Skin epidermis (tissue), 12 donors: ENCODE data around the gene DTNB.
A peak's percentile ranks its signal among the peaks of the same experiment; 100 is the strongest.

Experiments used
- H3K27ac ChIP-seq, 21 experiments: fragments of 200-600 bp; sonication (generic) in 11 of 21; one replicate each; pipeline ENCODE4 v1.5.0; 2020; ENCODE audit warnings: mild to moderate bottlenecking in 3 of 21, inconsistent platforms in 2 of 21, moderate library complexity in 2 of 21
- H3K4me3 ChIP-seq, 7 experiments: fragments of 200-600 bp; sonication (generic) in 2 of 7; one replicate each; pipeline ENCODE4 v1.5.0; 2020; ENCODE audit warnings: inconsistent platforms in 2 of 7, mild to moderate bottlenecking in 2 of 7, moderate library complexity in 1 of 7

The DTNB gene

DNA sequence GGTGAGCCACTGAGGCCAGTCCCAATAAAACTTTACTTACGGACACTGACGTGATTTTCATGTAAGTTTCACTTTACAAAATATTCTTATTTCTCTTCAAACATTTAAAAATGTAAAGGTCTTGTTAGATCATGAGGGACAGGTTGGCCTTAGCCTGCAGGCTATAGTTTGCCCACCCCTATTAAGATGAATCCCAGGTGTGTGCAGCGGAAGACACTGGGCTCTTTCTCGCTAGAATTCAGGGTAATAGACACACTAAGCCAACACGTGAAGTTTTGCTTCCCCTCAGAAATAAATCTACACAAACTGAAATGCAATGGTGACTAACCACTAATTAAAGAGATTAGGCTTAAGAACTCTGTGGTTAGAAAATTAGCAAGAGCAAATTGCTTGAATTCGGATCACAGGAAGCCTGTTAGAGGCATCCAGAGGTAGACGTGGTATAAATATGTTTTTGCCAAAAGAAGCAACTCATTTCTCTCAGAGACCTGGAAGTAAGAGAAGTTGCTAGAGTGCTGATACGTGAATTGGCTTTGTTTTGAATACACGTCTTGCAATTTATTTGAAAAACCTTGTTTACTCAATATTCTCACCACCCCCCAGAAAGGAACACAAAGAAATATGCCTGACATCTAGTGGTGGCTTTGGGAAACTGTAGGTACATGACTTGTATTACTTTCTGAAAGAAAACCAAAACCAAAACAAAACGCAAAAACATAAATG lies 151.6 kb downstream of the DTNB start:
- H3K4me3 ChIP-seq = no peak overlapping the region
- H3K27ac ChIP-seq = peak overlapping the region in 2 of 21 experiments; percentile 43 to 59

DNA sequence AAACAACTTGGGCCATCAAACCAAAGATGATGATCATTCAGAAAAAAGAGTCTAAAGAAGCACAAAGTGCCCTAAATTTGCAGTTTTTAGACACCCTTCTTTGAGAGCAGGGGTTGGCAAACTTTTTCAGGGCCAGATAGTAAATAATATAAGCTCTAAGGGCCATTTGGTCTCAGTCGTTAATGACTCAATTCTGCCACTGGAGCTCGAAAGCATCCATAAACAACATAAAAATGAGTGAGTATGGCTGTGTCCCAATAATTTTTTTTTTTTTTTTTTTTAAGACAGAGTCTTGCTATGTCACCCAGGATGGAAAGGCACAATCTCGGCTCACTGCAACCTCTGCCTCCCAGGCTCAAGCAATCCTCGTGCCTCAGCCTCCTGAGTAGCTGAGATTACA lies 152.3 kb downstream of the DTNB start:
- no peak overlapping the region for H3K27ac ChIP-seq
- H3K4me3 ChIP-seq = no peak overlapping the region

DNA sequence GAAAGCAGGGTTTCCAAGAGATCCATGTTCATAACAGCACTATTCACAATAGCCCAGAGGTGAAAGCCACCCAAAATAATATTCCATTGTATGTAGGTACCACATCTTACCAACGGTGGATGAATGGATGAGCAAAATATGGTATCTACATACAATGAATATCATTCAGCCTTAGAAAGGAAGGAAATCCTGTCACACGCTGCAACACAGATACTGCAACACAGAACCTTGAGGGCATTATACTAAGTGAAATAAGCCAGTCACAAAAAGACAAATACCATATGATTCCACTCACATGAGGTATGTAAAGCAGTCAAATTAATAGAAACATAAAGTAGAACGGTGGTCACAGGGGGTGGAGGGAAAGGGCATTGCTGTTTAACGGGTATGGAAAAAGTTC lies 155.7 kb downstream of the DTNB start:
- H3K4me3 ChIP-seq = no peak overlapping the region
- peak overlapping the region in 1 of 21 experiments; percentile 7 for H3K27ac ChIP-seq

DNA sequence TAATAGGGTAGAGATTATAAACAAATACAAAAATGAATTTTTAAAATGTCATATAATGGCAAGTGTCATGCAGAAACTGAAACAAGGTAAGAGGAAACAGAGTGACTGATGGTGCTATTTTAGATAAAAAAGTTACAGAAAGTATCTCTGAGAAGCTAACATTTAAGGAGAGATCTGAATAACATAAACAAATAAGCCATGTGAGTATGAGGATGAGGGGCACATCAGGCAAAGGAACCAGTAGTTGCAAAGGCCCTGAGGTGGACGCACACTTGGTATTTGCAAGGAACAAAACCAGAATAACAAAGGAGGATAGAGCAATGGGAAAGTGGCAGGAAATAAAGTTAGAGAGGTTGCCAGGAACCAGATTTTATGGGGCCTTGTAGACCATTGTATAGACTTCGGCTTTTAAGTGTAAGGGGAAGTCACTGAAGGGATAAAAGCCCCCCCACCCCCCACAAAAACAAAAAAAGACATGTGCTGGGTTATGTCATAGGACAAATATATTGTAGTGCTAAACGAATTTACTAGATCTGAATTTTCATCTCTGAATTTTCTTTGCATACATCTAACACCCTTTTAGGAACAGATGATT lies 159.2 kb downstream of the DTNB start:
- Histone ChIP-seq H3K4me3 (no peak overlapping the region), H3K27ac (no peak overlapping the region)

DNA sequence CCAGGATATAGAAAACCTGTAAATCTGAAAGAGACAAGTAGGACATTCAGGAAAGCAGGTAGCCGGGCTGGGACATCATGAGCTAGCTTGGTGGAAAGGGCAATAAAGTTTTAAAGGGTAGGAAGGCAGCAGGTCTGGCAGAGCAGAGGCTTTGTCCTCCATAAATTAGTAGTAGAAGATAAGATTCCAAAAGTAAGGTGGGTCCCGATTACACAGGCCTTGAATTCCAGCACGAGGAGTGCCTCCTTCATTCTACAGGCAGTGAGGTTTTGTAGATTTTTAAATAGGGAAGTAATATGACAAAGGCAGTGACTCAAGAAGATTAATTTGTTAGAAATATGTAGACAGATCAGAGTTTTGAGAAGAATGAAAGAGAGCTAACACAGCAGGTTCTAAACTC lies 160.7 kb downstream of the DTNB start:
- no peak overlapping the region for H3K4me3 ChIP-seq
- H3K27ac ChIP-seq = no peak overlapping the region

DNA sequence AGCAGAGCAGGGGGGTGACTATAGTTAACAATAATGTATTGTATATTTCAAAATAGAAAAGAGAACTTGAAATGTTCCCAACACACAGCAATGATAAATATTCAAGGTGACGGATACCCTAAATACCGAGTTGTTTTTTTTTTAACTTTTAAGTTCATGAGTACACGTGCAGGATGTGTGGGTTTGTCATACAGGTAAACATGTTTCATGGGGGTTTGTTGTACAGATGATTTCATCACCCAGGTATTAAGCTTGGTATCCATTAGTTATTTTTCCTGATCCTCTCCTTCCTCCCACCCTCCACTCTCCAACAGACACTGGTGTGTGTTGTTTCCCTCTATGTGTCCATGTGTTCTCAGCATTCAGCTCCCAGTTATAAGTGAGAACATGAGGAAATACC lies 167.2 kb downstream of the DTNB start:
- Histone ChIP-seq H3K4me3 (no peak overlapping the region), H3K27ac (no peak overlapping the region)

DNA sequence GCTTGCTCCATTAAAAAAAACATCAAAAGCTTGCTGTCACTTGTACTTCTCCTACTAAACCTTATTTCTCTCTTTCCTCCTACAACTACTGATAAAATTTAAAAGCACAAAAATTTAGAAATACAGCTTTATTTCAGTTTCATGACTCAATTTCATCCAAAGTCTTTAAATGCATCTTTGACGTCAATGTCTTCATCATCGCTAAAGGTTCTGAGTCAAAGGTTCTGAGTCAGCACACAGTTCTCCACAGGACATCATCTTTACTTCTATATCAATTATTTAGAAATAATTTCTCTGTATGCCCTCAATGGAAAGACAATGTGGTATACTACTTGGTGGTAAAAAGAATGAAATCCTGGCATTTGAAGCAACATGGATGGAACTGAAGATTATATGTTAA lies 167.8 kb downstream of the DTNB start:
- no peak overlapping the region for H3K4me3 ChIP-seq
- no peak overlapping the region for H3K27ac ChIP-seq

DNA sequence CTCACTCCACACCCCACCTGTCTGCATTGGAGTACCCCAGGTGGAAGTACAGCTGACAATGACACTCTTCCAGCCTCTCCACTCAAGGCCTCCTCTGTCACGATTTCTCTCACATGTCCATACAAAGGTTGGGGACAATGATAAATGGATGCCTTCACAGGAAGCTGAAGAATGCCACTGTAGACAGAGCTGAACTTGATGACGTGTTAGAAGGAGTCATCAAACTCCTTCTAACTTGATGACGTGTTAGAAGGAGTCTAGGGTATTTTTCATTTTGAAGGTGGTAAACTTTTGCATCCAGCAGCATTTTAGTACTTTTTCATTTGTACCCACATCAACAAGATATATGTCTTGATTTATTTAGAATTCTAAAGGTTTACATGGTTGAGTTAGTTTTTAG lies 168.2 kb downstream of the DTNB start:
- Histone ChIP-seq H3K4me3 (no peak overlapping the region), H3K27ac (no peak overlapping the region)

DNA sequence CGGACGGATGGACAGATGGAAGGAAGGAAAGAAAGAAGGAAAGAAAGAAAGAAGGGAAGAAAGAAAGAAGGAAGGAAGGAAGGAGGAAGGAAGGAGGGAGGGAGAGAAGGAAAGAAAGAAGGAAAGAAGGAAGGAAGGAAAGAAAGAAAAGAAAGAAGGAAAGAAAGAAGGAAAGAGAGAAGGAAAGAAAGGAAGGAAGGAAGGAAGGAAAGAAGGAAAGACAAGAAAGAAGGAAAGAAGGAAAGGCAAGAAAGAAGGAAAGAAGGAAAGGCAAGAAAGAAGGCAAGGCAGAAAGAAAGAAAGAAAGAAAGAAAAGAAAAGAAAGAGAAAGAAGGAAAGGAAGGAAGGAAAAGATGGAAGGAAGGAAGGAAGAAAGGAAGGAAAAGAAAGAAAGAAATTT lies 169.1 kb downstream of the DTNB start:
- H3K27ac ChIP-seq = no peak overlapping the region

DNA sequence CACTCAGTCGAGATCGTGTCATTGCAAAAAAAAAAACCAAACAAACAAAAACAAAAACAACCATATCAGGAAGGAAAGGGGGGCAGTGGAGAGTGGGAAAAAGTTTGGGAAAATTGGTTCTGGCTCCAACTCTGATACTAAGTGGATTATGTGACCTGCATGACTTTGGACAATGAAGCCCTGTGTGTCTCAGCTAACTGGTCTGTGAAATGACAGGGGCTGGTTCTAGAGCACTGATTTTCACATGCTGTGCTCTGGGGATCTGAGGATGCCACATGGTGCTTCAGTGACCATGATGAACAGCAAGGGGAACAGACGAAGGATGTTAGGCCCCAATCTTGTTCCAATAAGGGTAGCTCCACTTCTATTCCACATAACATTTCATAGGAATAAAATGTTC lies 174.2 kb downstream of the DTNB start:
- Histone ChIP-seq H3K27ac (no peak overlapping the region), H3K4me3 (no peak overlapping the region)

More for the DNA sequence above, 169.1 kb downstream of the DTNB start:
- no peak overlapping the region for H3K4me3 ChIP-seq

DNA sequence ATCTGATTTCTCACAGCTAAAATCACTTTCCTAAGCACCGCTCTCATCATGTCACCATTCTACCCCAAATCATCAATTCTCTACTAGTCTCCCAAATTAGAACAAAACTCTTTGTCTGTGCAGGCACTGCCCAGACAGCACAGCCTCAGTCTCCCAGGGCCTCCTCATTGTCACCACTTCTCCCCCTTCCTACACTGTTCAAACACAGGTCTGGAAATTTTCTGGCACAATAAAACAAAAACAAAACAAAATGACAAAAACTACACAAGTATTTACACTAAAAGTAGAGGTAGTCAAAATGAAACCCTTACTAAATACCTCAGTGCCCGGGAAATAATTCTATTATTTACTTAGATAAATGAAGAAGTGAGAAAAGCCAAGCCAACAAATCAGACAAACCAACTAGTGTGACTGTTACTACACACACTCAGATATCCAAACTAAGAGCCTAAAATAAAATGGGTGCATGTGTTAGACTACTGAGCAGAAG lies 175.4 kb downstream of the DTNB start:
- Histone ChIP-seq H3K4me3 (no peak overlapping the region), H3K27ac (no peak overlapping the region)

DNA sequence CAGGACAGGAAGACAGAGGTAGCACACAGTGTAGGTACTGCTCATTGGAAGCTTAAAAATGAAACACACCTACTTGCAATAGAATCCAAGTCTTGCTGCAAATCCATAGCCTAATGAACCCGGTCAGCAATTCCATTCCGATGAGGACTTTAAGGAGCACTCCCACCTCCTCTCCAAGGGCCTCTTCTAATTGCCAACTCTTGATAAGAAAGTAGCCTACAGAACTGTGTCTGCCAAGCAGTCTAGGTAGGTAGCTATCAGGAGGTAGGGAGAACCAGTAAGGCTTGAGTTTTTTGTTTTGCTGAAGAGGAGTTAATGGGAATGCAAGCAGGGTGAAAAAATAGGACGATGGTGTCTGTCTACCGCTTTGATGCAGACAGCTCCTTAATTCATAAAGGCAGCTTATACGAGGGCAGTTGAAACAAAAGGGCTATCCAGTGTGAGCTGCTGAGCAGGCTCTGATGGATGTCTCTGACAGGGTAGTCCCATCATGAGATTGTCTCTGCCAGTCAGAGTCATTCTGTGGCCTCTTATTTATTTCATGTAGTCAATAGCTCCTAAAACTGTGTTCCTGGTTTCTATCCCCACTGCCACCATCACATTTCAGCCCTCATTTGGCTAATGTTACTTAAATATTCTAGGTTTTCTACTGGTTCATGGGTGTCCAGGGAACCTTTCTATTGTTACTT lies 176.0 kb downstream of the DTNB start:
- no peak overlapping the region for H3K4me3 ChIP-seq
- H3K27ac ChIP-seq = no peak overlapping the region

DNA sequence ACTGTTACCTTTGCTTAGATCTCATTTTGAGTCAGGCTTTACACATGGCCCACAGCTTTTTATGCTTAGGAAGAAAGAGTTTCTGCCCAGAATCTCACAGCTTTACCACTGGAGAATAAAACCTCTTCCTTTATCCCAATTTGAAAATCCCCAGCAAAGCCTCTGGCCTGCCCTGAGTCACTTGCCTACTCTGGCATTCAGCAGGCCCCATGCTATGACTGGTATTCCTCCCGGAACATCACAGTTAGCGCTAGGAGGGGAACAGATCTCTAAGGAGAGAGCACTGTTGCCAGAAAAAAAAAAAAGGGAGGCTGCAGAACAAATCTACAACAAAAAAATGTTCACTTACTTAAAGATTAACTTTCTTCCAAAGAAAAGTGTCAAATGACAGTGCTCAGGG lies 178.8 kb downstream of the DTNB start:
- Histone ChIP-seq H3K4me3 (no peak overlapping the region), H3K27ac (no peak overlapping the region)

DNA sequence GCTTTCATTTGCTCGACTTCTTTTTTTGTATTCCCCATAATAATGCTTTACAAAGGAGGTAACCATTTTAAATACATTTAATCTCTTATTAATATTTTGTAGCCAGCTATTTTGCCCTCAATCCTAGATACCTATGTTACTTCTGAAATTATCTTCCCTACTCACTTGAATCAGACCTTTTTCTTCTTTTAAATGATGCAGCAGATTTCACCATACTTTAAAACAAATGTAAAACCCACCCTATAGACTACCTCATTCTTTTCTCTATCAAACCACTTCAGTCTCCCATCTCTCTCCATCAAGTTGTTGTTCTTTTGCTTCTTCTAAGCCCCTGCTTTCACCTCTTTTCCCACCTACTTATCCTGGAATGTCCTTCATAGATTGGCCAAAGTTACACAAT lies 180.2 kb downstream of the DTNB start:
- no peak overlapping the region for H3K4me3 ChIP-seq
- no peak overlapping the region for H3K27ac ChIP-seq

DNA sequence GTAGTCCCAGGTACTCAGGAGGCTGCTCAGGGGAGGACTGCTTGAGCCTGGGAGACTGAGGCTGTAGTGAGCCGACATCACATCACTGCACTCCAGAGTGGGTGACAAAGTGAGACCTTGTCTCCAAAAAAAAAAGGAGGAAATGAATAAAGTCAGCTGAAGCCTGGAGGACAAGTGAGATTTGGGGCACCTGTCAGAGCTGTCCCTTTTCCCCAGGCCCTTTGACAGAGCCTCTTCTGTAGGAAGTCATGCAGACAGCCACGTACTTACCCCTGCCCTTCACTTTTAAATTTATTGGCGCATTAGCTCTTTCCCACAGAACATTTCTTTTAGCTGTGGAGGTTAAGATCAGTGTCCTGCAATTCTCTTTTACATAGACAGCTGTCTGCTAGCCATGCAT lies 180.7 kb downstream of the DTNB start:
- H3K27ac ChIP-seq = no peak overlapping the region
- no peak overlapping the region for H3K4me3 ChIP-seq

DNA sequence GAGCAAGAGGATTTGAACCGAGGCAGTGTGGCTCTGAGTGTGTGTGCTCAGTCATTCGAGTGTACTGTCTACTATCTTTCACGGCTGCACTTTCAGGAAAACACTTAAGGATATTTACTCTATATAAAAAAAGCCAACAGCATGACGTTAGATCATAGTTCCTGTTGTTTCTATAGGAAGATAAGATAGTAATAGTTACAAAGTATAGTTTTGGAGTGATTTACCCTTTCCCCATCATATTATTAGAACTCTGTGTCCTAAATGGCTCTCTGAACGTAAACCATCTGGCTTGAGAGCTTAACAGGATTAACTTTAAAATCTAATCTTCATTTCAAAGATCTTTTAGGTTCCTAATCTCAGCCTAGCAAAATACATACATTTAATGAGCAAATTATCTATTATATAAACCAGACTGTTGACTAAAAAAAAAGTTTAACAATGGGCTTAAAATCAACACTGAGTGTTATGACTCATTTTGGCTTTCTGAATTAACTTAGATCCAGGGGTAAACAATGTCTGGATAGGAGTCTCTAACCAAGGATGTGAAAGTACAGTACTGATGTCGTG lies 181.3 kb downstream of the DTNB start:
- H3K27ac ChIP-seq = no peak overlapping the region
- no peak overlapping the region for H3K4me3 ChIP-seq

DNA sequence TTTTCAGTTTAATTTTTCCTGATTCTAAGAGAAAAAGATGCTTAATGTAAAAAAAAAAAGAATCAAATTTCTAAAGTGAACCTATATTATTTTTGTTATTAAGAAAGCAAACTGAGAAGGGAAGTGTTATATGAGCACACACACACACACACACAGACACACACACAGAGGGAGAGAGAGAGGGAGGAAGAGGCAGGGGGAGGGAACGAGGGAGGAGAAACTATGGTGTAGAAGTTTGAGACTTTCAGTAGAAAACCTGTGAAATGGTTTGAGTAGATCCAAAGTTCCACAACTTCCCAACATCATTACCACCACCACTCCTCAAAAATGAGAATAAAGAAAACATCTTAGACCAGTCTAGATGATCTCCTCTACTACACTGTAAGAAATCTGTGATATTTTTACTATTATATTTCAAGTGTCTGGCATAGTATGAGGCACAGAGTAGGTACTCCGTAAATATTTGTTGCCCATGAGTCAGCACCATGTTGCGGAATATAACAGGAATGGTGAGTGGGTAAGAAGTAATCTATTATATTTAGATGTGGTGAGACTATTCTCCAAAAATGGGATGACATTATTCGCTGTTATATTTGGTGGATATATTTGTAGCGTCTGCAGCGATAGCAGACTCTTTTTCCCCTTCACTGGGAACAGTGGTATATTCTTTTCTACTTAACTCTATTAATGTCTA lies 182.2 kb downstream of the DTNB start:
- Histone ChIP-seq H3K4me3 (no peak overlapping the region), H3K27ac (no peak overlapping the region)

DNA sequence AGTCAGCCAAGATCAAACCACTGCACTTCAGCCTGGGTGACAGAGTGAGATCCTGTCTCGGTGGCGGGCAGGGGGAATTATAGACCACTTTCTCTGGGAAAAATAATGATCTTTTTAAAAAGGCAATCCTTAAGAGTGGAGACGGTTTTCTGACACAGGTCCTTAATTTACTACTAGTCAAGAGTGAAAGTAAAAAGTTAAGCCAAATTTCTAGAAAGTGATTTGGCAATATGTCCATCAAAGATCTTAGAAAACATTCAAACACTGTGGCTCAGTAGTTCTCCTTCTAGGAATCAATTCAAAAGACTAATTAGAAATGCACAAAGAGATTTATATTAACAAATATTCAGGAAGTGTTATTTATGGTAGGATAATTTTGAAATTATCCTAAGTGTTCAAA lies 183.2 kb downstream of the DTNB start:
- Histone ChIP-seq H3K27ac (no peak overlapping the region), H3K4me3 (no peak overlapping the region)

DNA sequence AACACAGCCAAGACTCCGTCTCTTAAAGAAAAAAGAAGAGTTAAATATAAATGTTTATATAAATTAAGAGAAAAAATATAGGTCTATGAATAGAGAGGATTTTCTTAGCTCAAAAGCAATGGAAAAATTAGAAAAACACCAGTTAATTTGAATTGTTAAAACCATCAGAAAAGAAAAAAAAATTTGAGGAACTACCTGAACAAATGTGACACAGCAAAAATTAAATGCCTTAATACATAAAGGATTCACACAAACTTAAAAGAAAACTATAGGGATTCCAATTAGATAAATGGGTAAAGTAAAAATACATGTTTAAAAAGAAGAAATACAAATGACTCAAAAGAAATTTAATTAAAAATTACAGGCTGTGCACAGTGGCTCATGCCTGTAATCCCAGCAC lies 183.7 kb downstream of the DTNB start:
- H3K4me3 ChIP-seq = no peak overlapping the region
- H3K27ac ChIP-seq = no peak overlapping the region

DNA sequence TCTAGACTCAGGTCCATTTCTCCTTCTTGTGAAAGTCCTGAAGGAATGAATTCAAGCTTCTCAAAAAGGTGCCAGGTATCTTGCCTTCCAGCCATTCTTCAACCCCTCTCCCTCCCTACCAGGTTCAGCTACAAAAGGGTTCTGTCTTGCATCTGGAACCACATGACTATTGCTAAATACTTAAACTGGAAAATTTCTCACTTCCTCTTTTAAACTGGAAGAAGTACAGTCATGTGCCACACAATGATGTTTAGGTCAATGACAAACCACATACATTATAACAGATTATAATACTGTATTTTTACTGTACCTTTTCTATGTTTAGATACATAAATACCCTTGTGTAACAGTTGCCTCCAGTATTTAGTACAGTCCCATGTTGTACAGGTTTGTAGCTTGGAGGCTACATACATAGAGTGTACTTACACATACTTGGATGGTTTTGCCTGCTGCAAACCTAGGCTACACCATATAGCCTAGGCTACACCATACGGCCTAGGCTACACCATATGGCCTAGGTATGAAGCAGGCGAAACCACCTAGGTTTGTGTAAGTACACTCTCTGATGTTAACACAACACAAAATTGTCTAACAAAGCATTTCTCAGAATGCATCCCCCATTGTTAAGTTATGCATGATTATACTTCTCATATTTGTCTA lies 189.6 kb downstream of the DTNB start:
- H3K27ac ChIP-seq = peak overlapping the region in 1 of 21 experiments; percentile 24
- no peak overlapping the region for H3K4me3 ChIP-seq
